GM21786 (cell line): ENCODE measurements around the gene PCYT2.

ENCODE experiments used
- ATAC-seq: cut with Tn5 transposase; IDR thresholded peaks from one replicate; pipeline ENCODE4 v1.9.1; 2021; ENCODE audit not compliant: unreplicated experiment

The PCYT2 gene

DNA sequence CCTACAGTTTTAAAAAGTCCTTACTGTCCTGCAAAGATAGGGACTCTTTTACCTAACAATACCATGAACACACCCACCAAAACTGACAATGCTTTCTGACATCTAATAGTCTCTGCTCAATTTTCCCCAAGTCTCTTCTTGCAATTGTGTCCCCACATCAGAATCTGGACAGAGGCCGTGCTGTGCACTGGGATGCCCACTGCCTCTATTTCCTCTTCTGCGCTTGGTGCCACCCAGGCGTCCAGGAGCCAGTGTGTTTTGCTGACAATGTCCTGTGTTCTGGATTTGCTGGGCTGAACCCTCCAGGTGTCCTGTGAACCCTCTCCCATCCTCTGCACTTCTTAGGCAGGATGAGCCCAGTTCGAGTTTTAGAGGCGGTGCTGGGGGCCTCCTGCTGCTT lies 33.6 kb downstream of the PCYT2 start:
- no peak for ATAC-seq

DNA sequence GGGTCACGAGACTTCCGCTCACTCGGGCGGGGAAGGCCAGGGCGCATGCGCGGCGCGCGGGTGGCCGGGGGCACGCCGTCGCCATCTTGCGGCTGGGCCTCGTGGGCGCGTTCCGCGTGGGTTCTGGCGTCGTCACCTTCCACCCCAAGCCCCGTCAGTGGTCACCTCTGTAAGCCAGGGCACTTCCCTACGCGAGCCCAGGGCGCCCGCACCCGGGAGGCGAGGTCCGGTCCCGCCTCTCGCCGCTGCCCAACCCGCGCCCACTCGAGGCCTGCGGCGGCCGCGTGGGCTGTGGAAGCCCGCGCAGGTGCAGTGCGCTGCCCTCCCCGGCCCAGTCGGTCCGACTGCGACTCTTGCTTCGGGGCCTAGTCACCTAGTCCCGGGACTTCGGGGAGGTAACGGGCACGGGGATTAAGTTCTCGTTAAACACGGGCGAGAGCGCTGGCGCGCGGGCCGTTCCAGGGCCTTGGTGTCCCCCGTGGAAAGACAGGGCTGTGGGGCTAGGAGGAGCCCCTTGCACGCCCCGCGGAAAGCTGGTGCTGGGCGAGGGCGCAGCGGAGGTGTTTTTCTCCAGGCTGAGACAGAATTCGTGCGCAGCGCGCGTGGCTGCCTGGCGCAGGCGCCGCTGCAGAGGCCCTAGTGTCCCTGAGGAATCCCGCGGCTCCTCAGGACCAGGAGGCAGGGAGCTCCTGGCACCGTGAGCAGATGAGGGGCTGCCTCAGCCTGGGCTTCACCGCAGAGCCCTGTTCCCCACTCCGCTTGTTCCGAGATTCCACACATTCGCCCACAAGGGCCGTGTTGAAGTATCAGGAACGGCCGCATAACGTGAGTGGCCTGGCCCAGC lies 39.6 kb downstream of the PCYT2 start:
- ATAC-seq = peak; percentile 12

DNA sequence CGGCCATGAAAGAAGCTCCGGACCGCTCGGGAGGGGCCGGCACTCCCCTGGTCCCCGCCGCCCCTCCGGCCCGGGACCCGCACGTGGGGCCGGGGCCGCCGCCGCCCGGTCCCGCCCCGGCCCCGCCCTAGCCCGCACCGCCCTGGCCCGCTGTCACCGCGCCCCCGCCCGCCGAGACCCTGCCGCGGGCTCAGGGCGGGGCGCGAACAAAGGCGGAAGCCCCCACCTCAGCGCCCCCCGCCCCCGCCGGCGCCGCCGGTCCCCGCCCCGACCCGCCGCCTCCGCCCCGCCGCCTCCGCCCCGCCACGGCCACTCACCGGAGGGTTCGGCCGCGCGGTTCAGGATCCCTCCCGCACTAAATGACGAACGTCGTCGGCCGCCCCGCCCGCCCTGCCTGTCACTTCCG lies 40.2 kb downstream of the PCYT2 start, which contains the start of gene ARHGDIA:
TSS of gene ARHGDIA (minus strand) at position 357 of the 406 bp plus-strand sequence. CDS start 1,407 bp downstream, outside the sequence.
- ATAC-seq = peak; percentile 51

DNA sequence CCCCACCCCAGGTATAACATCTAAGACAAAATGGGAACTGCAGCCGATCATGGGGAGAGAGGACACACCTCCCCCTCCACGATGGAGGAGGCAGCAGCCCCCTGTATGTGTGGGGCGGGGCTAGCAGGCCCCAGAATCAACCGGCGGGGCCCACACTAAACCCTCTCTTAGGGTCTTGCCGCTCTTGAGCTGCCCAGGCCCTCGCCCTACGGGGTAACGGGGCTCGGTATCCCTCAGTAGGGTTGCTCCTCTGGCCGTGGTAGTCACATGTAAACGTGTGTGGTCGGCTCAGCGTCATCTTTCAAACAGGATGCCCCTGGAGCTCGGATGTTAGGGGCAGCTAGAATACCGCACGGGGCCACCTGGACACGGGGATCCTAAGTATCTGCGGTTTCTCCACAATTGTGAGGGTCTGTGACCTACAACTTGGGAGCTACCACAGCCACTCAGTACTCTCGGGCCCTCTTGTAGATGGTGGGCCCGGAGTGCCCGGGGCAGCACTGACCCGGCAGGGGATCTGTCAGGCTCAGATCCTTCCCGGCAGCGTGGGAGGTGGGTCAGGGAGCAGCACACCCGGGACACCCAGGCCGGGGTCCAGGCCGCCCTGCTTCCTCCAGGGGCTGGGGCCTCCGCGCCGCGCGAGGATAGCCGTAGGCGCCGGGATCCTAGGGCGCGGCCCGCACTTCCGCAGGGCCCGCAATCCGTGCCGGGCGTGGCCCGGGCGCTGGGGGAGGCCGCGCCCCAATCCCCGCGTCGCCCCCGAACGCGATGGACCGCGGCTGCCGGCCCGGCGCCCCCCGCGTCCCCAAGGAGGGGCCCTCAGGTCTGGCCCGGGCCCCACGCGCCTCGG lies 40.8 kb downstream of the PCYT2 start:
- peak; percentile 14 for ATAC-seq

DNA sequence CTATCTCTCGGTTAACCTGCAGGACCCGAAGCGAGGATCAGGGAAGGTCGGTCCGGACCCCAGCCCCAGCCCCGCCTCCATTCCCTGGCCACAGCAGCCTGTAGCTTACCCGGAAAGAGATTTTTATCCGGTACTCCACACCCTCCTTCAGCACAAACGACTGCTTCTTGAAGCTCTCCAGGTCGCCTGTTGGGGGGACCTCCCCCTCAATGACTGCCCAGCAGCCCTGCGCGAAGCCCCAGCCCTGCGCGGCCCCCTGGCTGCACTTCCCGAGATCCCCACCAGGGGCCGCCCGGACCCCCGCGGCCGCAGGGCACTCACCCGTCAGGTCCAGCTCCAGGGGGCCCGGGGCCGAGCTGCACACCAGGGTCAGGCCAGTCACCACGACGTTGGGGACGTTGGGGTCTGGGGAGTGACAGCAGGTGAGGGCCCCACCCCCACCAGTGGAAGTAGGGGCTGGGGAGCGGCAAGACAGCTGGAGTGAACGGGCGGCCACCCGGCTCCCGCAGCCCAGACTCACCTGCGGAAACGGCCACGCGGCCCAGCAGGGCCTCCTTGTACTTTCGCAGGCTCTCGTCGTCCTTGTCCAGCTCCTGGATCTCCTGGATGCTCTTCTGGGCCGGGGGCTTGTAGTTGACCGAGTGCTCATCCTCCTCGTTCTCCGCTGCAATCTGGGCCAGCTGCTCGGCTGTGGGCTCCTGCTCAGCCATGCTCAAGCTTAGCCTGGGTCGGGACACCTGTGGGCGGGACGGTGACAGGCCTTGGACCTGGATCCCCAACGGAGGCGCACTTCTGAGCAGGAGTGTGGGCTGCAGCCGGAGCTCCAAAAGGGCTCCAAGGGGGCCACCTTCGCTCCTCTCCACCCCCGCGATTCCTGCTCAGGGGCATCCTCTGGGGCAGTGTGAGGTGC lies 41.7 kb downstream of the PCYT2 start:
- ATAC-seq = no peak

DNA sequence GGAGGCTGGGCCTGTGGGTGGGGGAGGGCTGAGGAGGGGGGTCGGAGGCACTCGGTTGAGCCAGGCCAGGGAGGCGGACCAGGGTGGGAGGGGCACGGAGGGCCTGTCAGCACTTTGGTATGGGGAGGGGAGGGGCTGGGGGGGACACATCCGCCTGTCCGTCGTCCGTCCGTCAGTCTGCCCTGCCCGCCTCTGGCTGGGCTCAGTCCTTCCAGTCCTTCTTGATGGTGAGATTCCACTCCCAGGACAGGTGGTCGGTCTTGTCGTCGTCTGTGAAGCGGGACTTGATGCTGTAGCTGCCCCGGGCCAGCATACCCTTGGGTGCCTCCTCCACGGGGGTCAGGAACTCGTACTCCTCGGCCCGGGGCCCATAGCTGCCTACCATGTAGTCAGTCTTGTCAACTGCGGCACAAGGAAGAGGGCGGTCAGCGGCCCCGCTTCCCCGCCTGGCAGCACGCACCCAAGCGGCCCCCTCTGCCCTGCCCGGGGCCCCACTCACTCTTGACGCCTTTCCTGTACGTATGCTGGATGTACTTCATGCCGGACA lies 42.5 kb downstream of the PCYT2 start:
- no peak for ATAC-seq

DNA sequence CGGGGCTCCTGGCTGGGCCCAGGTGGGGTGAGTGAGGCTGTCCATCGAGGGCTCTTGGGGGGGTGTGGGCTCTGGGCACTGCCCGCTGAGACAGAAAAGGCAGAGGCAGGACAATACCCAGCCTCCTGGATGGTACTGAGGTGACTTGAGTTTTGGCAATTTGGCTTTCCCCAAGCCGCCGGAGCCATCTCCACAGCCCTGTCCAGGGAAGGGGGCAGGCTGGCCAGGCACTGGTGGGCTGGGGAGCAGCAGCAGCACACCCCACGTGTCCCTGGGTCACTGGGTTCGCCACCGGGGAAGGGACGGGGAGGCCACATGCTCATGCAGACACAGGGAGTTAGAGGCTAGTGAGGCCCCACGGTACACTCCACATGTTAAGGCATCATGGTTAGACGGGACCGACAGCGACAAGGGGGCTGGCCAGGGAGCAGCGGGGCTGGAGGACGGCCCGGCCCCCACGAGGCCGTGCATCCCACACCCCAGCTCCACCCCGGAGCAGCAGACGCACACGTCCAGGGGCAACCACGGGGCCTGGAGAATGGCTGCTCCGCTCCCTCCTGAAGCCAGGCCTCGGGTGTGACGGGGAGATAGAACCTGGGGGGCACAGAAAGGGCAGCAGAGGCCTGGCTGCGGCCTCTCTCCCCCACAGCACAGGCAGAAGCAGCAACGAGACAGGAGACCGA lies 43.1 kb downstream of the PCYT2 start:
- ATAC-seq = no peak

DNA sequence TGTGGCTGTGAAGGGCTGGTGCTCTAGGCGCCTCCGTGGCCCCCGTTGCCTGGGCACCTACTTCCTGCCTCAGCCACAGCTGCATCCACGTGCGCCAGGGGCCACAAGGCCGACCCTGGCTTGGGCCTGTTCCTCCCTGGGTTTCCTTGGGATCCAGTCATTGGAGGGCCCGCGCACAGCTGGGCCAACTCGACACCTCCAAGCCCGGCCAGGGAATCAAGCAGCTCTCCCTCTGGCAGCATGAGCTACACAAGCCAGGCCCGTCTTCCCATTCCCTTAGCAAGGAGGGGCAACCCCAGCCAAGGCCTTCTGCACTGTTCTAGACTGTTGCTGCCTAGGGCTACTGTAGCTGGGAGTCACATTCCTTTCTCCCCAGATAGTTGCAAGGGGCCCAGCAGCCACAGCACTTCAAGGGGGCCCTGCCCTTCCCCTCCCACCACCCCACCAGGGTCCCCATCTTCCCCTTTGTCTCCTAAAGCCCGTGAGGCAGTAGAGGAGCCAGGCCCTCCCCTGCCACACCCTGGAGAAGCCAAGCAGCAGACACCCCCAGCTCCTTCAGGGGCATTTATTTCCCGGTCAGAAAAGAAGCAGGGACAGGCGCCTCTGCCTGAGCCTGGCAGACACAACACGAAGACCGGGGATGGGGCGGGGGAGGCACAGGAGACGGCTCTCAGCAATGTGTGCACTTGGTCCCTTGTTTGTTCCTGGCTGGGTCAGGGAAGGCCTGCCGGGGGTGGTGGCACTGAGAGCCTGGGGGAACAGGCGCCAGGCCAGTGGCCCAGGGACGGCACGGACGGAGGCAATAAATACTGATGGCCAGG lies 43.8 kb downstream of the PCYT2 start:
- no peak for ATAC-seq

DNA sequence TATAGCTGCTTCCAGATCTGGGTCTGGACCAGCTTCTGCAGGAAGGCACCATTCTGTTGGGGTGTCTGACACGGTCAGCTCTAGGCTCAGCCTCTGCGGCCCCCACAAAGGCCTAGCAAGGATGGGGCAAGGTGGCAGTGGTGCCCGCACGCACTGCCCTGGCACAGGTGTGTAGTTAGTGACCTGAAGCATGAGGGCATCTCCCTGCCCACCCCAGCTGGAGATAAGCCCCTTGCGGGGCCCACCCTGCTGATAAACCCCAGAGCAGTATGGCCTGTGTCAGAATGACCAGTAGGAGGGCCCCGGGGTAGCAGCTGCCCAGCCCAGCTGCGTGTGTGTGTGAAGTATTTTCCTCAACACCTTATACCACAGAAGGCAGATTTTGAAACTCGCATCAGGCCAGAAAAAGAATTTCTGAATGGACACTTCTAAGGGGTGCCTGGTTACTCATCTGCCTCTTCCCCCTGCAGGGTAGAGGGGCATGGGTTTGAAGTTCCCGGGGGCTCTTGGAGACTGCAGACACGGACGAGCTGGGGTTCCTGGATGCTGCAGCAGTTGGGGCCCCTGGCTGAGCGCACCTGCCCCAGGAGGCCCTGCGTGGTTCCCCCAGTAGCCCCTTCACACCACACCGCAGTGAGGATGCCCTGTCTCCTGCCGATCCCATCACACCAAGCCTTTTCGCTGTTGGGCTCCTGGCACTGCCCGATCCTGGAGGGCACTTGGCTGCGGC lies 44.6 kb downstream of the PCYT2 start:
- no peak for ATAC-seq

DNA sequence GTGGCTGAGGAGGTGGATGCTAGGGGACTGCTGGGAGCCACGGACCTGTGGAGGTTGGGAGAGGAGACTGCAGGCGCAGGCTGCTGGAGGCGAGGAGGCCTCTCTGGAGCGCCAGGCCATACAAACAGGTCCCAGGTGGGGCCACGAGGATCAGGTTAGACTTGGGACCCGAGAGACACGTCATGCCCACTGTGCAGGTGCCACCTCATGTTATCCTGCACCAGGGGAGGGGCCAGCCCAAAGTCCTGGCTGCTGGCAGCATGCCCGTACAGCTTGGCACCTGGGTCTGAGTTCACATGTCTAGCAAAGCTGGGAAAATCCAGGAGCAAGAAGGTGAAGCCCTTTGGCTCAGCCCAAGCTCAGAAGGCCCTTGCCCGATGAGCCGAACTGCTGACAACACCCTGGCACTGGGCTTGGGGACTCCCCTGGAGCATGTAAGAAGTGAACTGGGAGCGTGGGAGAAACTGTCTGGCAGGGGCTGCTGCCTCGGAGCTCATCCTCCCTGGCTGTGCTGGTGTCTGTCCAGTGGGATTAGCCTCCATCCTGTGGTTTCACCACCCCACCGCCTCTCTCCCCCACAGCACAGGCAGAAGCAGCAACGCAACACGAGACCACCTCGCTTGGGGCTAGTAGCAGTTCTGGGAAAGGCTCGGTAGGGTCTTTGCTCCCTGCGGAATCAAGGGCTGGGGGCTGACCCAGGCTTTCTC lies 45.3 kb downstream of the PCYT2 start:
- ATAC-seq = no peak

DNA sequence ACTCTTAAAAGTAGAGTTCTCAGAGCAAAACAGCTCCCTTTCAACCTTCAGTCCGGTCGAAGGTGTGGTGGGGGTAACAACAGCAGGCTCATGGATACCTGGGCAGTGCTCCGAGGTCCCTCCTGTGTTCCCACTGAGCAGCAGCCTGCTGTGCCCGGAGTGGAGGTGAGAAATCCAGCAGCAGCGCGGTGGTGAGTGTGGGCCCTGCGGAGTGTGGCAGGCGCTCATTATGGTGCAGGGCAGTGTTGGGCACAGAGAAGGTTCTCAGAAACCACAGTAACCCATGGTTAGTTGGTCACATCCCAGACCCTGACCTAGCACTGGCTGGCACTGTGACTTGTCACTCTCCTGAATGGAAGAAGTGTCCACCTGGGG lies 45.9 kb downstream of the PCYT2 start:
- ATAC-seq = no peak

DNA sequence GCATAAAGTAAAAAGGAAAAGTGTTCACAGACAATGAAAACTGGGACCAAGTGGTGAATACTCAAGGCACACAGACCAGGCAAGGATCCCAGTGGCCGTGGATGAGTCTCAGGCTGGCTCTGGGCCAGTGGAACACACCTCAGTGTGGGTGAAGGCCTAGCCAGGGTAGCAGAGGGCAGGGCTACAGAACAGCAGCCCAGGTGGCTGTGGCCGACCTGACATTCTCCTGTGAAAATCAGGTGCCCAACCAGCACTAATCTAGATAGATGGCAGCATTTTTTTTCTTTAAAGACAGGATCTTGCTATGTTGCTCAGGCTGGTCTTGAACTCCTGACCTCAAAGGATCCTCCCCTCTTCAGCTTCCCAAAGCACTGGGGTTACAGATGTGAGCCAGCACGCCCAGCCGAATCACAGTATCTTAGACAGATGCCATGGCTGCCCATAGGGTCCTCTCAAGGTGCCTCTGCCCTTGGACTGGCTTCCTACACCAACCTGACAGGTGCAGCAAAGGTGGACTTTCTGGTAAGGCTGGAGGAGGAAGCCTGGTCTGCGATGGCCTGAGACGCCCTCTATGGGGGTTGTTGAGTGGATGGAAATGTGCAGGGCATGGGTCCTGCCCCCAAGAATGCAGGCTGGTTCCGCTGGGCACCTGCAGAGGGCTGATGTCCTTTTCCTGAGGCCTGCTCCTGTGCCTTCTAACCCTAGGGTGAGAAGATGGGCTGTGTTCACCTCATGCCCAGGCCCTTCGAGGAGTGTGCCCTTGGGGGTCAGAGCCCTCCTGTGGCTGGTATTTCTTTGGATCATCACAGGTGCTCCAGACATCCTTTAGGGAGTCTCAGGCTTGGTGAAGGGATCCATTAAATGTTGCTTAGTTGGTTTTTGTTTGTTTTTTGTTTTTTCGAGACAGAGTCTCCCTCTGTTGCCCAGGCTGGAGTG lies 47.1 kb downstream of the PCYT2 start:
- no peak for ATAC-seq

DNA sequence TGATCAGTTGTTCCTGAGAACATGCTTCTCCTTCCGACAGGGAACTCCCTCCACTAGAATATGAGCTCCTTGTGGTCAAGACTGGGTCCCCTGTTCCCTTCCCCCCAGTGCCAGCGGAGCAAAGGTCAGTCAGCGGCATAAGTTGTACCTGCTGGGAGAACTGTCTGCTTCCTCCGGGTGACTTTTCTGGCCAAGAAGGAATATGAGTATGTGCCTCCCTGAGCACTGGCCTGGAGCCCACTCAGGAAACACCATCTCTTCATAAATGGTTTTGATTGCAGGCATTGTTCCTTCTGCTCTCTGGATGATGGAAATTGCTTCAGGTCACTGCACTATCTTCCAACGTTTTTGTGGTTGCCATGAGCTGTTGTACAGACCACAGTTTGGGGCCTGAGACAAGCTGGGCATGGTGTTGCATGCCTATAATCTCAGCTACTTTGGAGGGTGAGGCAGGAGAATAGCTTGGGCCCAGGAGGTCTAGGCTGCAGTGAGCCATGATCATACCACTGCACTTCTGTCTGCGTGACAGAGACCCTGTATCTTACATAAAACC lies 48.0 kb downstream of the PCYT2 start:
- ATAC-seq = no peak

DNA sequence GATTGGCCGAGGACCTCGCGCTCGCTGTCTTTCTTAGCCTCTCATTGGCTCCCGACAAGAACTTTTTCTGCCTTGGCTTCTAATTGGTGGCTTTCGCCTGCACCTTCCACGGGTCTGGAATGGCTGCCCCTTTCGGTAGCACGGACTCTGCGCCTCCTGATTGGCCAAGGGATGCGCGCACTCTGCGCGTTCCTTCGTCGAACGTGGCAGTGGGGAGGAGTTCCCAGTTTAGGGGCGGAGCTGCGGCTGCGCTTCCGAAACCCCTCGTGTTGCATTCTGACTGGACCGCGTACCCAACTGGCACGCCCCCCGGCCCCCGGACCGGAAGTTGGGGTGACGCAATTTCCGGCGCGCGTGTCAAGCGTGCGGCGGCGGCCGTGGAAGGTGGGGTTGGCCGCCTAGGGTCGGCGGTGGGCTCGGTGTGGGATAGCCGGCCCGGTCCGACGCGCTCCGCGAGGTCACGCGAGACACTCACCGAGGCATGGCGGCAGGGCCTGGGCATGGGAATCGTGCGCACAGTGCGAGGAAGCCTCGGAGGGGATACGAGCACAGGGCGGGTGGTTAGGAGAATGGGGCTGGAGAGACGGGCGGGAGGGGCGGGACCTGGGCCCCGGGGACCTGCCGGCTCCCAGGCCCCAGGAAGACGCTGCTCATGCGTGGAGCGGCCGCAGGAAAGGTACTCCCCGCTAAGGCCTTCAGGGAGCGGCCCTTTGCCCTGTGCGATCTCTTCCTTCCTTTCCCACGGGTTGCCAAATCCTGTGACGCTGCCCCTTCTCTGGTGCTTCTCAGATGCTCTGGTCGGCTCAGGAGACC lies 50.2 kb downstream of the PCYT2 start:
- ATAC-seq = peak; percentile 74

DNA sequence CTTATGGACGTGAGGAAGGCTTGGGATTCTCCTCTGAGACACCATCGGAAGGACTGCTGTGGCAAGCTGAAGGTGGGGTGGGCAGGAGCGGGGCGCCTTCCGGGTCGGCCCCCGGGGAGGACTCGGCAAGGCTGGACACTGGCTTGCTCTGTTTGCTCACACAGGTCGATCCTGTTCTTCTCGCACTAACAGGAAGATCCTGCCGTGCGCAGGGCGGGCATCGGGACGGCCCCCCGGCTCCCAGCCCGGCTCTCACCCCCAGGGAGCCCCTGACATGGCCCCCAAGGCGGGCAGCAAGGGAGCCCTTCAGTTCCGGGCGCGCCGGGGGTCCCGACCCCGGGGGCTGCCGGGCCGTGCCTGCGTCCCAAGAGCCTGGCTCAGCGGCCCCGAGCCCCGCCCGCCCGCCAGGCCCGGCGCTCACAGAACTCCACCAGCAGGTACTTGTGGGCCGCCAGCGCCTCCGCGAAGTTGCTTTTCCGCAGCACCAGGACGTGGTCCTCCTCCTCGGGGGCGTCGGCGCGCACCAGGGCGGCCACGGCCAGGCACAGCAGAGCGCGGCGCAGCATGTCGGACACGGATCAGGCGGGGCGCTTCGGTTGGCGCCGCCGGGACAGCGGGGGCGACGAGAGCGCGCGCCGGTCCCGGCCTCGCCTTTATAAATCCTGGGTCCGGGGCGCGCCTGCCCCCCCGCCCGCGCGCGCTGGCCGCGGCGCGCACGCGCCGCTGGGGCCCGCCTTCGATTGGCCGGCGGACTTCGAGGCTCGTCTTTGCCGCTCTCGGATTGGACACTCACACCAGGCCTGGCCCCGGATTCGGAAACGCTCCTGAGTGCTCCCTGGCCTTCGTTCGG lies 51.1 kb downstream of the PCYT2 start, which contains the start of gene P4HB:
TSS of gene P4HB (minus strand) at position 630 of the 850 bp plus-strand sequence. CDS start at position 566, 64 bp downstream.
- no peak for ATAC-seq
